ENCODE results near the gene FOXN3. TPM values are rescaled to one million over a fixed set of nuclear protein-coding genes. Genes with fewer than 3 reads are reported as not detected.

The FOXN3 gene
- total and polyA plus RNA-seq, 10 of the 15 experiments (the other 5 are each of a cell fraction or from before 2014, with no cell fraction given): 4.5 to 68.9 (median 29.7) TPM

DNA sequence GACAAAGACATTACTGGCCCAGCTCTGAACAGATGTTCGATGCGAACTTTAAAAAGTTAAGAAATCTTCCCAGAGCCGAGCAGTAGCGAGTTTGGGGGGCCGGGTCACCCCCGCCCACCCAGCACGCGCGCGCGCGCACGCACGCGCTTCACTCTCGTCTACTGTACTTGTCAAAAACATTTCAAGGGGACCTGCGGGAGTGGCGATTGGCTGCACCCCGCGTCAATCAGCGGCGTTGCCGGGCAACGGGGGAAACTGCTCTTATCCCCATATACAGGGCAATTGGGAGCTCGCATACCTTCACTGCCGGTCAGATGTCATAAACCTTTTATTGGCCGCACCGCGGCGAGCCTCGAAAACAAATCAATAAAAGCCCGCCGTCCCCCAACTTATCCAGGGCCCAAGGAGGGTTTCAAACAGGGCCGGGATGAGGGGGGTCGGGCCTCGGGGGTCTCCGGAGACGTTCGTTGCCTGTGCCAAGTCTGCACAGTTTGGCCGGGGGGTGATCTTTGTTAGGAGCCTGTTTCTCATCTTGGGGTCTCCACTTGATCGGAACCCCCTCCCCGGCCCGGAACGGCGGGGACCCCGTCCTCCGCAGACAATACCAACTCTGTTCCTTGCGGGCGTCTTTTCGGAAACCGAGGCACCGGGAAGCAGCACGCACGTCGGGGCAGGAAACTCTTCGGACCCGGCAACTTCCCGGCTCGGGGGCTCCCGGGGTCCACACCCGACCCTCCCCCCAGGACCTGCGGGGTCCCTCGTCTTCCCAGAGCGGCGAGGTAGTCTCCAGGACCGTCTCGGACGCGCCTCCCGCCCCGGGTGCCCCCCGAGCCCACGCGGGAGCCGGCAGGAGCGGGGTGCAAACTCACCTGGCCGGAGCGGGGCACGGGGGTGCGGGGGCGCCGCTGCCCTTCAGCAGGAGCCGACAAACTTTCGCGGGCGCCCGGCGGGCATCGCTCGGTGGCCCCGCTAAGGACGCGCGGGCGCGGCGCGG is 734 bp downstream of the FOXN3 start (continued):
- peak; percentile 96 for TF ChIP-seq BMI1 (IDR thresholded peaks at IDR 0.05; ENCODE audit: borderline replicate concordance)
- peak; percentile 46 for TF ChIP-seq NKRF (conservative IDR thresholded peaks at IDR 0.05)
- no peak for TF ChIP-seq SIX5 (IDR thresholded peaks at IDR 0.05; ENCODE audit: low read depth, low read length, severe bottlenecking)
- TF ChIP-seq NFYB (IDR thresholded peaks at IDR 0.05; ENCODE audit: insufficient read depth, low read depth, low read length): peak; percentile 90
- TF ChIP-seq SP1 (IDR thresholded peaks at IDR 0.05; ENCODE audit: low read depth, low read length): peak; percentile 84
- TF ChIP-seq PKNOX1 (IDR thresholded peaks at IDR 0.05): peak; percentile 99
- TF ChIP-seq KLF5 (IDR thresholded peaks at IDR 0.05; ENCODE audit: partially characterized antibody): peak; percentile 33
- no peak for TF ChIP-seq MEF2A (IDR thresholded peaks at IDR 0.05; ENCODE audit: insufficient read depth, low read depth, low read length)
- peak; percentile 65; the same call in 1 of the 2 replicates for TF ChIP-seq ESRRA (IDR thresholded peaks at IDR 0.05; ENCODE audit: low read length)
- TF ChIP-seq IKZF1 (conservative IDR thresholded peaks at IDR 0.05): peak; percentile 25; the same call in 1 of the 2 replicates
- no peak for TF ChIP-seq FOXK2 (IDR thresholded peaks at IDR 0.05)
- no peak; the same call in 1 of the 2 replicates for TF ChIP-seq STAT1 (conservative IDR thresholded peaks at IDR 0.05)
- peak; percentile 72; the same call in 1 of the 2 replicates for TF ChIP-seq IRF3 (IDR thresholded peaks at IDR 0.05)
- TF ChIP-seq CREM (IDR thresholded peaks at IDR 0.05; ENCODE audit: low read depth): peak; percentile 45; the same call in 1 of the 2 replicates
- TF ChIP-seq CHD2 (IDR thresholded peaks at IDR 0.05; ENCODE audit: borderline replicate concordance, low read depth, low read length): peak; percentile 71
- TF ChIP-seq ZNF687 (IDR thresholded peaks at IDR 0.05): peak; percentile 12; the same call in 1 of the 2 replicates
- no peak for TF ChIP-seq TCF12 (IDR thresholded peaks at IDR 0.05; ENCODE audit: low read depth, low read length)
- TF ChIP-seq PML (IDR thresholded peaks at IDR 0.05; ENCODE audit: low read length): 0 out of 2 replicates have a peak, but pooled peaks have one; percentile 45
- TF ChIP-seq TAF1 (IDR thresholded peaks at IDR 0.05; ENCODE audit: borderline replicate concordance, low read depth, low read length): peak; percentile 45
- TF ChIP-seq EGR1 (IDR thresholded peaks at IDR 0.05; ENCODE audit: borderline replicate concordance in 1 of 2, low read depth in 2 of 2, low read length in 2 of 2): peak in 1 of 2 experiments; percentile 60; a peak in 2 of 3 replicates
- peak; percentile 75 to 87; a peak in 3 of 4 replicates for TF ChIP-seq BHLHE40 (IDR thresholded peaks at IDR 0.05; ENCODE audit: borderline replicate concordance in 1 of 2, low read depth in 2 of 2, low read length in 1 of 2)
